Mucosa of descending colon (tissue), 3 donors: ENCODE results near the gene MADD. TPM values are rescaled to one million over a fixed set of nuclear protein-coding genes. Genes with fewer than 3 reads are reported as not detected.

Experiments used
- ATAC-seq: fragments of 200-7000 bp; cut with Tn5 transposase; one replicate; pipeline ENCODE4 v1.9.1; 2020; ENCODE audit warnings: mild to moderate bottlenecking, moderate library complexity
- DNase-seq, 3 donors: peaks; one replicate each; pipeline ENCODE4 v3.0.0-alpha.2; 2020
- H3K36me3 ChIP-seq: fragments of 200-600 bp; one replicate; pipeline ENCODE4 v1.8.0; 2021; ENCODE audit warnings: low read depth, mild to moderate bottlenecking
- H3K4me1 ChIP-seq: fragments of 200-600 bp; one replicate; pipeline ENCODE4 v1.8.0; 2021; ENCODE audit warnings: low read depth, mild to moderate bottlenecking
- H3K4me3 ChIP-seq: fragments of 200-600 bp; one replicate; pipeline ENCODE4 v1.8.0; 2021; ENCODE audit warnings: mild to moderate bottlenecking
- H3K9me3 ChIP-seq: fragments of 200-600 bp; one replicate; pipeline ENCODE4 v1.8.0; 2021; ENCODE audit warnings: mild to moderate bottlenecking
- CTCF ChIP-seq: fragments of 200-600 bp; IDR thresholded peaks from one replicate; pipeline ENCODE4 v1.8.0; 2022; ENCODE audit warnings: antibody characterized with exemption, mild to moderate bottlenecking
- intact Hi-C, 2 donors: fragments of 100-400 bp; cut with DNase I in 1 of 2; cut with micrococcal nuclease in 1 of 2; formaldehyde crosslinking; loops; one replicate each; pipeline versions ENCODE4 v1.11.0 to v1.11.1; 2022; cut with DNase I, micrococcal nuclease
- total RNA-seq, 3 donors: library from RNA; stranded (reverse); fragmentation: NEBNext Ultra II Directional in 2 of 3; extraction: Animal tissue kit (Norgen Biotek cat#: 25700) in 2 of 3; gene quantifications; one replicate each; pipeline versions ENCODE4 v1.2.1 to v1.2.4, GENCODE V29; 2021 to 2023
- donor health status: DM: no; HTN: no; CAD: no; lungs with moderate emphysema.
- donor health status: DM: no; HTN: no; CAD: no.
- donor health status: DM: no; HTN: yes; CAD: no.

Gene MADD
- total RNA-seq, 3 donors from 2014 or later = 45.0 to 69.6 (median 67.3) TPM

- peaks cover 29% of the 10 kb centered on the region for H3K4me1 ChIP-seq
- no peak for TF ChIP-seq CTCF
- no peak for ATAC-seq
- H3K9me3 ChIP-seq = no peaks in the 10 kb centered on the region
- peaks cover 7% of the 10 kb centered on the region for H3K36me3 ChIP-seq
- H3K4me3 ChIP-seq = no peak overlapping the region
- DNase-seq = peak; percentile 45 to 59 (median 49)
- intact Hi-C loops = no loop called here
These were observed 2.2 kb downstream of the MADD start for GRCh38 chr11:47271961-47272661.

- DNase-seq (peak in 1 of 3 donors; percentile 2), ATAC-seq (no peak)
- TF ChIP-seq CTCF = no peak
- Histone ChIP-seq H3K36me3 (peaks cover 10% of the 10 kb centered on the region), H3K4me1 (peaks cover 29% of the 10 kb centered on the region), H3K4me3 (no peak overlapping the region), H3K9me3 (no peaks in the 10 kb centered on the region)
- intact Hi-C loops = no loop called here
These were observed 2.8 kb downstream of the MADD start for GRCh38 chr11:47272706-47273105.

- peaks cover 16% of the 10 kb centered on the region for H3K4me1 ChIP-seq
- H3K4me3 ChIP-seq = no peak overlapping the region
- intact Hi-C loops = no loop called here
- H3K9me3 ChIP-seq = no peaks in the 10 kb centered on the region
- peaks cover 12% of the 10 kb centered on the region for H3K36me3 ChIP-seq
- DNase-seq = peak in 2 of 3 donors; percentile 19 to 40
- no peak for TF ChIP-seq CTCF
- ATAC-seq = no peak
These were observed 4.7 kb downstream of the MADD start for GRCh38 chr11:47274495-47275235.

- Histone ChIP-seq H3K9me3 (no peaks in the 10 kb centered on the region), H3K4me3 (no peak overlapping the region), H3K36me3 (peaks cover 20% of the 10 kb centered on the region), H3K4me1 (peaks cover 3% of the 10 kb centered on the region)
- DNase-seq = no peak
- ATAC-seq = no peak
- intact Hi-C loops = no loop called here
- no peak for TF ChIP-seq CTCF
These were observed 7.0 kb downstream of the MADD start for GRCh38 chr11:47276923-47277322.

- H3K4me3 ChIP-seq = no peak overlapping the region
- ATAC-seq (no peak), DNase-seq (no peak)
- no peak for TF ChIP-seq CTCF
- no peaks in the 10 kb centered on the region for H3K4me1 ChIP-seq
- H3K36me3 ChIP-seq = peaks cover 31% of the 10 kb centered on the region
- no peaks in the 10 kb centered on the region for H3K9me3 ChIP-seq
- intact Hi-C loops = no loop called here
These were observed 8.1 kb downstream of the MADD start for GRCh38 chr11:47278058-47278457.
